Inferior parietal cortex (tissue), 1 donor: Measurements from ENCODE around the gene METAP1D.
"Not testable (repeated sequence)": the region's sequence is repeated elsewhere in the genome, so short reads cannot be mapped to it uniquely, and the experiment has no call there.

ENCODE experiments used
- DNase-seq: peaks from one replicate; pipeline ENCODE4 v3.0.0-alpha.2; 2016; ENCODE audit errors: extremely low spot score

The METAP1D gene

GRCh38 chr2:171999604-172000469 lies at the start of gene METAP1D:
METAP1D (plus strand) TSS chr2:171999953; CDS start chr2:171999970, 17 bp downstream.
- peak; percentile 89 for DNase-seq

- DNase-seq = no peak
Observed at GRCh38 chr2:171952276-171952675, 47.5 kb upstream of the METAP1D start.

GRCh38 chr2:171952748-171953147 lies 47.0 kb upstream of the METAP1D start:
- no peak for DNase-seq

DNA sequence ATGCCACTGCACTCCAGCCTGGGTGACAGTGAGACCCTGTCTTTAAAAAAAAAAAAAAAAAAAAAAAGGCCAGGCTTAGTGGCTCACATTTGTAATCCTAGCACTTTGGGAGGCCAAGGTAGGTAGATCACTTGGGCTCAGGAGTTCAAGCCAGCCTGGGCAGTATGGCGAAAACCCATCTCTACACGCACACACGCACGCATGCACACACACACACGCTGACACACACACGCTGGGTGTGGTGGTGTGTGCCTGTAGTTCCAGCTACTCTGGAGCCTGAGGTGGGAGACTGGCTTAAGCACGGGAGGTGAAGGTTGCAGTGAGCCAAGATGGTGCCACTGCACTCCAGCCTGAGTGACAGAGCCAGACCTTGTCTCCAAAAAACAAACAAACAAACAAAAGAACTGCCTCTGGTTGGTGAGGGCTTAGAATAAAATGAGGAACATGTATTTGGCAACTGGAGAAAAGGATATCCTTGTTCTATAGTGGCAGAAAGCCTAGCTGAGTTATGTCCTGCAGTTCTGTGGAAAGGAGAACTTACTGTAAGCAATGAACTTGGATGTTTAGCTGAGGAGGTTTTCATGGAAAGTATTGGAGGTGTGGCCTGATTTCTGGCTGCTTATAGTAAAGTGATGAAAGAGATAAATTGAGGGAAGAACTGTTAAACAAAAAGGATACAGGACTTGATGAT lies 43.5 kb upstream of the METAP1D start:
- no peak for DNase-seq

GRCh38 chr2:171957061-171957460 lies 42.7 kb upstream of the METAP1D start:
- no peak for DNase-seq

- DNase-seq = no peak
Observed at GRCh38 chr2:171958475-171958874, 41.3 kb upstream of the METAP1D start.

DNA sequence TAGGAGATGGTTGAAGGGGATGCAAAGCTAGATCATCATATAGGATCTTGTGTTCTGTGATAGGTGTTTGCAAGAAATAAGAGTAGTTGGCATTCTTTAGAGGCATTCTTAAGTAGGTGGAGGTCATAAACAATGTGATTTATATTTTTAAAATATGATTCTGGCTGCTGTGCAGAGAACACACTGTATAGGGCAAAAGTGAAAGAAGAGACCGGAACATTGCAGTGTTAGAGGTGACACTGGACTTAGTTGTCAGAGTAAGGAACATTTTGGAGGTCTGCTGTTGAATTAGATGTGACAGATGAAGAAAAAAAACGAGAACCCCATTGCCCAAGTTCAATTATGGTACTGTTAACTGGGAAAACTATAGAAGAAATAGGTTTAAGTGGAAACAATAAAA lies 39.8 kb upstream of the METAP1D start:
- DNase-seq = no peak

GRCh38 chr2:171960570-171960969 lies 39.2 kb upstream of the METAP1D start:
- no peak for DNase-seq

DNA sequence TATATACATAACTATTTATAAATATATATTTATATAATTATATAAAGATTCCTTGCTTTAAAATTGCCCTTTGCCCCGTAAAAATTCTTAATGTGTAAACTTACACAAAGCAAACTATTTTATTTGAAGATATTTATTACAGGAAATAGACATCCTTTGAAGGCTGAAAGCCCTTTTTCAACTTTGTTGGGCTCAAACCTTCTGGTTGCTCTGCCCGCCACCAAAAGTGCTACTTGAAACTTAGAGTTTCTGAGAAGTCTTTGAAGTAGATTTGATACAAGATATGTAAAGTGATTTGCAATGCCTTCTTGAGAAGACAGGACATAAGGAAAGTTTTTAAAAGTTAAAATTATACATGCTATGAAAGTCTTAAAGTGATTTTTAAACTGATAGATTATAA lies 36.6 kb upstream of the METAP1D start:
- DNase-seq = no peak

GRCh38 chr2:171964308-171964707 lies 35.4 kb upstream of the METAP1D start:
- no peak for DNase-seq

DNA sequence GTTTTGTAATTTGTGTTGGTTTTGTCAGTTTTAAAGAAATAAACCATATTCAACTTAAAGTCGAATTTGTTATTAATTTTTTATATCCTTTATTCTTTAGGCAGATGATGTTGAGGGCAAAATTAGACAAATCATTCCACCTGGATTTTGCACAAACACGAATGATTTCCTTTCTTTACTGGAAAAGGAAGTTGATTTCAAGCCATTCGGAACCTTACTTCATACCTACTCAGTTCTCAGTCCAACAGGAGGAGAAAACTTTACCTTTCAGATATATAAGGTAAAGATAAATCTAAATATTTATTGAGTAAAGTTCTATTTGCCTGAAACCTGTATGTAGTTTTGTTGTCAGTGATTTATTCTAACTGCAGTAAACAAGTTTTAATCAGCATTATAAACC lies 34.5 kb upstream of the METAP1D start:
- DNase-seq = no peak

DNA sequence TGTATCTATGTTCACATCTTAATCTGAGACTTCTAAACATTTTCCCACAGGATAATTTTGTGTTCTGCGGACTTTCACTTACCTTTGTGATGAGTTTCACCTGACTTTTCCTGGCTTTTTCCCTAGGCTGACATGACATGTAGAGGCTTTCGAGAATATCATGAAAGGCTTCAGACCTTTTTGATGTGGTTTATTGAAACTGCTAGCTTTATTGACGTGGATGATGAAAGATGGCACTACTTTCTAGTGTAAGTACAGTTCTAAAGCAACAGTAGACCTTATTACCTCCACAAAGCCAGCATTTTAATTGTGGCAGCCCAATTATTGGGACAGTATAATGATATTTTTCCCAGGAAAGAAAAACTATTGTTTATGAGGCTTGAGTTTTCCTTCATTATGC lies 34.1 kb upstream of the METAP1D start:
- DNase-seq = no peak

DNA sequence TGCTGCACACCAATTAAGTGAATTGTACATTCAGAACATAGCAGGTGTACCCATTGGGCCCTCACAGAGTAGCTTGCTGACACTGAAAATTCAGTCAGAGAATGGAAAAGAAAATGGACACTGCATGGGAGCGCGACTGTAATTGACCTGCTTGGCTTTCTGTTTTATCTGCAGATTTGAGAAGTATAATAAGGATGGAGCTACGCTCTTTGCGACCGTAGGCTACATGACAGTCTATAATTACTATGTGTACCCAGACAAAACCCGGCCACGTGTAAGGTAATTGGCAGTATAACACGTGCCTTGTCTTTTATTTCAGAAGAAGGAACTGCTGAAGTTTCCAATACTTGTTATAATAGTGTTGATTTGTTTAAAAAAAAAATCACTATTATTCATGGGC lies 33.5 kb upstream of the METAP1D start:
- DNase-seq = no peak

DNA sequence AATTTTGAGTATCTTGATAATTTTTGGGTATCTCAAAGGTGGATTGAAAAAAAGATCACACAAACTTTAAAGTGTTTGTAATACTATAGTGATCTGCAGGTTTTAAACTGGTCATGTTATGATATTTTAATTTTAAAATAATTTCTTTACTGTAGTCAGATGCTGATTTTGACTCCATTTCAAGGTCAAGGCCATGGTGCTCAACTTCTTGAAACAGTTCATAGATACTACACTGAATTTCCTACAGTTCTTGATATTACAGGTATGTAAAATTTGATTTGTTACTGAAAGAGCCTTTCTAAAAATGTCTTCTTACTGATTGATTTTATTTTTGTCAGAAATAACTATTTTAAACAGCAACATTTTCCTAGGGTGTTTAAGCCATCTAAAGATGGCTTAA lies 33.1 kb upstream of the METAP1D start:
- DNase-seq = no peak

DNA sequence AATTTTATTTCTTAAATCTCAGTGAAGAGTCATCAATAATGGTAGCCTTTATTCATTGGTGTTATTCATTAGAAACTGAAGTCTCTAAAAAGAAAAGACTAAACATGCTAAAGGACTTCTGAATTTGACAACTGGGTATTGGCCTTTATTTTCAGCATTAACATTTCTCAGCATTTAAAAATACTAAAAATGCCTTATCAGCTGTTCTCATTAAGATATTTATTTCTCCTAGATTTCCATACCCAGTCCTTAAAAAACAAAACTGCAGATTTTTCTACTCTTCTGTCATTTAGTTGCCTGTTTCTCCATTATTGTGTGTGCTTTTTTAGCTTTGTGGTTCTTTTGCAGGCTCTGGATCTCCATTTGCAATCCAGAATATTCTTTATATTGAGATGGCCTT lies 31.2 kb upstream of the METAP1D start:
- no peak for DNase-seq

DNA sequence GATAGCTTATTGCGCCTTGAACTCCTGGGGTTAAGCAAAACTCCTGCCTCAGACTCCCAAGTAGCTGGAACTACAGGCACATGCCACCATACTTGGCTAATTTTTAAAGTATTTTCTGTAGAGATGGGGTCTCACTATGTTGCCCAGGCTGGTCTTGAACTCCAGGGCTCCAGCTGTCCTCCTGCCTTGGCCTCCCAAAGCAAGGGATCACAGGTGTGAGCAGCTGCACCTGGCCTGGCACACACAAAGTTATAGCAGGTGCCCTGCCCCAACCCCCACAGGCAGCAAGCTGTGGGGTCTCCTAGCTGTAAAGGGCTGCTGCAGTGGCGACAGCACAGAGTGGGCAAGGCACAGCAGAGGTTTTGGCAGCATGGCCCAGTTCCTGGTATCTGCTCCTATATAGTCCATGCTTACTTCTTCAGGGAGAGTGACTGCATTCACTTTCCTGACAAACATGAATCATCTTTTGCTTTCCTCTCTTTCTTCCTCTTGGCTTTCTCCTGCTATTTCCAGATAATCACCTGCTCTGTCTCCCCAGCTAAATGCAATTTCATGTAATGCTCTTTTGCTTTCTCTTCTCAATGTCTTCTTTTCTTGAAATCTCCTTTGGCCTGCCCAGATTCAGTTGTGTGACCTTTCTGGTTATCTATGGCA lies 27.3 kb upstream of the METAP1D start:
- no peak for DNase-seq

DNA sequence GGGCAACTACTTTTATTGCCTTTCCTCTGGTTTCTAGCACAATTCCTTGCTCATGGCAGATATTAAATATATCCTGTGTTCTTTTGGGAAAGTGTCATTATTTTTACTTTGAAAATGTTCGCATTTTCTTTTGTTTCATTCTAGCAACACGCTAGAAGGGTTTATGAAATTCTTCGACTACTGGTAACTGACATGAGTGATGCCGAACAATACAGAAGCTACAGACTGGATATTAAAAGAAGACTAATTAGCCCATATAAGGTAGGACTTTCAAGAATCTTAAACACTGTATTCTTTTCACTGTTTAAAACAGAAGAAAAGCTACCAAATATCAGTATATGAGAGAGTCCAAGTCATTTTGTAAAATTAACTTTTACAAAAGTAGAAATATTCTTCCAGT lies 20.6 kb upstream of the METAP1D start:
- no peak for DNase-seq

GRCh38 chr2:171983924-171984323 lies 15.8 kb upstream of the METAP1D start:
- DNase-seq = not testable (repeated sequence)

- no peak for DNase-seq
Observed at GRCh38 chr2:171985076-171985475, 14.7 kb upstream of the METAP1D start.

DNA sequence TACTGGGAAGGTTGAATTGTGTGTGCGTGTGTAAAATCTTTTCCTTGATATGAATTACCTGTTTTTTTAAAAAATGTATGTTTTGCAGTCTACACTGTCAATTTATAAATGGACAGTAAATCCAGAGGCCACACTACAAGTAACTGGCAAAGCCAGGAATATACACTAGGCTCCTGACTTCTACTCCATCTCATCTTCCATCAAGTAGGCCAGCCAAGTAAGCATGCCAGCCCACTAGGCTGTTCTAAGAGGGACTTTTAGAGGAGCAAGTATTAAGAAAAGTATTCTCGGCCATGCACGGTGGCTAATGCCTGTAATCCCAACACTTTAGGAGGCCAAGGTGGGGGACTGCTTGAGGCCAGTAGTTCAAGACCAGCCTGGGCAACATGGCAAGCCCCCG lies 13.0 kb upstream of the METAP1D start:
- no peak for DNase-seq

- no peak for DNase-seq
Observed at GRCh38 chr2:171991027-171991426, 8.7 kb upstream of the METAP1D start.

DNA sequence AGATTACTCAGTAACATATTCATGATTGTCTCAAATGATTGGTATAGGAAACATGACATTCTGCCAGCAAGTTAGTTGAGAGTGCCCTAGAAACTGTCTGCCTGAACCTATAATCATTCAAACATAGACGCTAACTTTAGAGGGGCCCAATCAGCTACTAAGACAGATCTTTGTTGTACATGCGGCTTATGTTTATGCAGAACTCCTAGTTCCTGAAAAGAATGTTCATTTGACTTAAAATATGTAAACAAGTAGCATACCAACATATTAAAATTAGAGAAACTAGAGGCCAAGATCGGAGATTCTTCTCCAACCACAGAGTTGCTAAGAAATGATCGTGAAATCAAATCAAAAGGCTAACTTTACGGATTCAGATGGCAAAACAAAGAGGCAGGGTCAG lies 4.2 kb upstream of the METAP1D start:
- DNase-seq = no peak

- DNase-seq = no peak
Observed at GRCh38 chr2:171996021-171996420, 3.7 kb upstream of the METAP1D start.
